Thyroid gland (tissue), 4 donors: ENCODE data around the gene ANKRD17. TPM values are rescaled to one million over a fixed set of nuclear protein-coding genes. Genes with fewer than 3 reads are reported as not detected.

ENCODE experiments used
- DNase-seq, 2 donors: peaks; one replicate each; pipeline ENCODE4 v3.0.0-alpha.2; 2019
- H3K27ac ChIP-seq, 3 donors: fragments of 200-600 bp; sonication (generic); 1 replicate in 2 of 3; 2 replicates in 1 of 3; pipeline ENCODE4 v1.5.1; 2016 to 2019; ENCODE audit warnings: mild to moderate bottlenecking in 1 of 3, moderate library complexity in 1 of 3
- H3K27me3 ChIP-seq: fragments of 200-600 bp; sonication (generic); one replicate; pipeline ENCODE4 v1.5.1; 2019
- H3K36me3 ChIP-seq, 2 donors: fragments of 200-600 bp; sonication (generic); one replicate each; pipeline ENCODE4 v1.5.1; 2016 to 2019
- H3K4me1 ChIP-seq, 2 donors: fragments of 200-600 bp; sonication (generic); one replicate each; pipeline ENCODE4 v1.5.1; 2017 to 2019
- H3K4me3 ChIP-seq, 3 donors: fragments of 200-600 bp; sonication (generic); replicated peaks in 1 of 3; 1 replicate in 2 of 3; 2 replicates in 1 of 3; pipeline ENCODE4 v1.5.1; 2016; ENCODE audit warnings: mild to moderate bottlenecking in 1 of 3
- H3K9me3 ChIP-seq: fragments of 200-600 bp; sonication (generic); one replicate; pipeline ENCODE4 v1.5.1; 2017
- CTCF ChIP-seq, 6 experiments: fragments of 200-600 bp in 3 of 6; fragments of 450-650 bp in 3 of 6; sonication (generic) in 3 of 6; IDR thresholded peaks; one replicate each; pipeline ENCODE4 v1.5.1; 2016 to 2019; ENCODE audit warnings: antibody characterized with exemption in 6 of 6, mild to moderate bottlenecking in 2 of 6, inconsistent platforms in 1 of 6, moderate library complexity in 1 of 6
- POLR2A ChIP-seq, 2 donors: fragments of 450-650 bp; IDR thresholded peaks; one replicate each; pipeline ENCODE4 v1.6.1; 2017; ENCODE audit warnings: antibody characterized with exemption in 2 of 2, mild to moderate bottlenecking in 2 of 2, moderate library complexity in 1 of 2
- WGBS, 2 donors: methylation state at CpG; one replicate each; pipeline ENCODE4 v1.1.5; 2017; 5-methylcytosine and 5-hydroxymethylcytosine counted together
- intact Hi-C: fragments of 100-400 bp; cut with DNase I; formaldehyde crosslinking; loops from one replicate; pipeline ENCODE4 v1.15.1; 2023
- total RNA-seq, 4 donors: library from RNA; depleted of rRNA; stranded (reverse); fragments of >200 nt; gene quantifications; one replicate each; pipeline ENCODE4 v1.2.3, GENCODE V29; 2016

ANKRD17 gene
- total RNA-seq, 4 donors from 2014 or later = 46.8 to 74.6 (median 64.2) TPM

- Histone ChIP-seq H3K27ac (peak overlapping the region; percentile 31 to 64 (median 56)), H3K9me3 (no peaks in the 10 kb centered on the region), H3K36me3 (no peaks in the 10 kb centered on the region), H3K4me3 (no peak overlapping the region), H3K27me3 (no peaks in the 10 kb centered on the region), H3K4me1 (peaks cover 19 to 33% of the 10 kb centered on the region in 2 donors)
- DNase-seq = no peak
- TF ChIP-seq CTCF (IDR thresholded peaks at IDR 0.05) (no peak), POLR2A (IDR thresholded peaks at IDR 0.05) (no peak)
- intact Hi-C loops = no loop called here
- WGBS, 2 donors = 31 to 45% methylated on average over 3 of the region's 3 CpGs
Measured at GRCh38 chr4:73223258-73223650, 35.3 kb downstream of the ANKRD17 start.

GRCh38 chr4:73222466-73223257 is 35.9 kb downstream of the ANKRD17 start:
- no peaks in the 10 kb centered on the region for H3K27me3 ChIP-seq
- H3K4me3 ChIP-seq = peak overlapping the region in 2 of 3 donors; percentile 26
- H3K27ac ChIP-seq = peak overlapping the region; percentile 57 to 84 (median 64)
- TF ChIP-seq CTCF (IDR thresholded peaks at IDR 0.05) (no peak), POLR2A (IDR thresholded peaks at IDR 0.05) (peak in 1 of 2 donors; percentile 66)
- peaks cover 19 to 29% of the 10 kb centered on the region in 2 donors for H3K4me1 ChIP-seq
- no peaks in the 10 kb centered on the region for H3K36me3 ChIP-seq
- peak; percentile 41 to 59 for DNase-seq
- intact Hi-C loops = no loop called here
- H3K9me3 ChIP-seq = no peaks in the 10 kb centered on the region
- WGBS, 2 donors = 16 to 22% methylated on average over 6 of the region's 6 CpGs

GRCh38 chr4:73221734-73222133 is 36.9 kb downstream of the ANKRD17 start:
- TF ChIP-seq CTCF (IDR thresholded peaks at IDR 0.05) (no peak), POLR2A (IDR thresholded peaks at IDR 0.05) (no peak)
- no peaks in the 10 kb centered on the region for H3K27me3 ChIP-seq
- H3K4me3 ChIP-seq = no peak overlapping the region
- no peak overlapping the region for H3K27ac ChIP-seq
- intact Hi-C loops = no loop called here
- DNase-seq = no peak
- 83 to 89% methylated on average over 2 of the region's 2 CpGs for WGBS, 2 donors
- no peaks in the 10 kb centered on the region for H3K36me3 ChIP-seq
- peaks cover 19 to 26% of the 10 kb centered on the region in 2 donors for H3K4me1 ChIP-seq
- H3K9me3 ChIP-seq = no peaks in the 10 kb centered on the region

GRCh38 chr4:73220815-73221214 is 37.8 kb downstream of the ANKRD17 start:
- Histone ChIP-seq H3K27me3 (no peaks in the 10 kb centered on the region), H3K4me1 (peaks cover 19 to 26% of the 10 kb centered on the region in 2 donors), H3K27ac (no peak overlapping the region), H3K9me3 (no peaks in the 10 kb centered on the region), H3K36me3 (no peaks in the 10 kb centered on the region), H3K4me3 (no peak overlapping the region)
- TF ChIP-seq POLR2A (IDR thresholded peaks at IDR 0.05) (no peak), CTCF (IDR thresholded peaks at IDR 0.05) (no peak)
- intact Hi-C loops = no loop called here
- no peak for DNase-seq

- Histone ChIP-seq H3K36me3 (peaks cover 0 to 4% of the 10 kb centered on the region in 2 donors), H3K4me1 (no peaks in the 10 kb centered on the region), H3K27ac (no peak overlapping the region), H3K9me3 (no peaks in the 10 kb centered on the region), H3K4me3 (no peak overlapping the region), H3K27me3 (no peaks in the 10 kb centered on the region)
- no peak for DNase-seq
- 74 to 96% methylated on average over 2 of the region's 2 CpGs for WGBS, 2 donors
- intact Hi-C loops = no loop called here
- TF ChIP-seq POLR2A (IDR thresholded peaks at IDR 0.05) (no peak), CTCF (IDR thresholded peaks at IDR 0.05) (no peak)
Measured at GRCh38 chr4:73213916-73214653, 44.5 kb downstream of the ANKRD17 start.
